ENCODE measurements around the gene RHD. TPM values are rescaled to one million over a fixed set of nuclear protein-coding genes. Genes with fewer than 3 reads are reported as not detected.
"Not testable (repeated sequence)": the region's sequence is repeated elsewhere in the genome, so short reads cannot be mapped to it uniquely, and the experiment has no call there.

RHD gene
- total and polyA plus RNA-seq, 3 donors from 2014 or later = 0.34 to 0.50 (median 0.47) TPM

DNA sequence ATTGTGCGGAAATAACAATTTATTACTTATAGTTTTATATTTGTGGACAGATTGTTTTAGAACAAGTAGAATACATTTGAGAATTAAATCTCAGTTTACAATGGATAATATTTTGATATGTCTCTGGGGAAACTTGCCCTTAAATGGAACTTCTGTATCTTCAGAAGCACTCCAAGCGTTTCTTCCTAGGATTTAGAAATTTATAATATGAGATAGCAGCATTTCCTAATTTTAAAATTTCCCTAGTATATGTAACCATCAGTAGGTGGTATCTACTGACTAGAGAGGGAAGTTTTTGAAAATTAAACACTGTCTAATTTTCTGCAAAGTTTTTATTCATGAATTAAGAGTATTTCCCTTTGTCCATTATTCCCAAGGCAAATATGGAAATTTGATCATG, 21.1 kb downstream of the RHD start:
- H3K4me3 ChIP-seq; H3K9me3 ChIP-seq; H3K27ac ChIP-seq; H3K4me1 ChIP-seq; DNase-seq; intact Hi-C loops (cut with DNase I; ENCODE audit: low total_unique reads); H3K36me3 ChIP-seq (ENCODE audit: low read depth, missing control alignments); H3K27me3 ChIP-seq: not testable (repeated sequence)
- WGBS, 2 donors = 90 to 93% methylated on average over 2 of the region's 2 CpGs

DNA sequence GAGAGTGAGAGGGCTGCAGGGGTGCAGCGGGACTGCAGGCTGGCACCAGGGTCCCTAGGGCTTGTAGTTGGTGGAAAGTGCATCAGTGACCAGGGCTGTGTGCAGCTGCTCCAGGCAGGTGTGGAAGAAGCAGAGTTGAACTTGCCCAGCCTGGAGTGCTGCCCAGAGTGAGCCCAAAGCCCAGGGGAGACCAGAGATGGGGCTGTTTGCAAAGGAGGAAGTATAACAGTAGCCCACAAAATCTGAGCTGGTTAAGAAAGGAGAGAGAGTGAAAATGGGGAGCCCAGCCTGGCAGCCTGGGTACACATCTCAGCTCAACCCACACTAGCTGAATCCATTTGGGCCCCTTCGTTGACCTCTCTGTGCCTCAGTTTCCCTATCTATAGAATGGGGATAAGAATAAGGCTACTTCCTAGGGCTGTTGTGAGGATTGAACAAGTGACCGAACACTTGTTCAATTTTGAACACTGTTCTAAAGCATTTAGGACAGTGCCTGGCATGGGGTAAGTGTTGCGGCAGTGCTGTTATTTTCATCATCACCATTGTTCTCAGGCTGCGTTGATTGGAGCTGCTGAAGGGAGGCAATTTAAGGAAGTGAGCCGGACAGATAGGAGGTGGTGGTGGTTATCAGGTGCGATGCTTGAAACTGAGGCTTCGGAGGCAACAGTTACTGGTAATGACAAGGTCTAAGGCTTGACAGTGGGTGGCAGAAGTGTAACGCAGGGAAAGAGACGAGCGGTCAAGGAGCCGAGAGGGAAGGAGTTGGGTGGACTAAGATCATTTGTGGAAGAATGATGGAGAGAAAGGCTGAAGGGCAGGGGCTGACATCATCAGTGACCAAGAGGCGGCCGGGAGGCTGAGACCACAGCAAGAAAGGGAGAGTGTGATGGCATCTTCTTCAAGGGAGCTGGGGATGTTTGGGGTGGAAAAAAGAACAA, 22.8 kb downstream of the RHD start:
- H3K36me3 ChIP-seq (ENCODE audit: low read depth, missing control alignments); H3K4me1 ChIP-seq; H3K4me3 ChIP-seq; H3K9me3 ChIP-seq; DNase-seq; intact Hi-C loops (cut with DNase I; ENCODE audit: low total_unique reads); H3K27me3 ChIP-seq; H3K27ac ChIP-seq: not testable (repeated sequence)
- WGBS, 2 donors = 80 to 84% methylated on average over 3 to 5 of the region's 14 CpGs

DNA sequence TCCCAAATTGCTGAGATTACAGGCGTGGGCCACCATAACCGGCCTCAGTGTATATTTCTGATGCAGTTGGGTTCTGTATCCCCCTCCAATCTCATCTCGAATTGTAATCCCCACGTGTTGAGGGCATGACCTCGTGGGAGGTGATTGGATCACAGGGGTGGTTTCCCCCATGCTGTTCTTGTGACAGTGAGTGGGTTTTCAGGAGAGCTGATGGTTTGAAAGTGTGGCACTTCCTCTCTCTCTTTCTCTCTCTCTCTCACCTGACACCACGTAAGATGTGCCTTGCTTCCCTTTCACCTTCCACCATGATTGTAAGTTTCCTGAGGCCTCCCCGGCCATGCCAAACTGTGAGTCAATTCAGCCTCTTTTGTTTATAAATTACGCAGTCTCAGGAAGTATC, 24.2 kb downstream of the RHD start:
- intact Hi-C loops (cut with DNase I; ENCODE audit: low total_unique reads); H3K27ac ChIP-seq; H3K4me3 ChIP-seq: not testable (repeated sequence)

GRCh38 chr1:25300729-25301128, 28.4 kb downstream of the RHD start:
- H3K36me3 ChIP-seq (ENCODE audit: low read depth, missing control alignments); DNase-seq; H3K4me3 ChIP-seq; intact Hi-C loops (cut with DNase I; ENCODE audit: low total_unique reads); H3K4me1 ChIP-seq; H3K27ac ChIP-seq; H3K27me3 ChIP-seq; H3K9me3 ChIP-seq: not testable (repeated sequence)
- 87 to 96% methylated on average over 7 to 9 of the region's 9 CpGs for WGBS, 2 donors

More for the DNA sequence above, 24.2 kb downstream of the RHD start:
- WGBS, 2 donors = 80 to 97% methylated on average over 6 to 8 of the region's 8 CpGs
- not testable (repeated sequence) for H3K9me3 ChIP-seq; H3K27me3 ChIP-seq; DNase-seq; H3K4me1 ChIP-seq; H3K36me3 ChIP-seq (ENCODE audit: low read depth, missing control alignments)

DNA sequence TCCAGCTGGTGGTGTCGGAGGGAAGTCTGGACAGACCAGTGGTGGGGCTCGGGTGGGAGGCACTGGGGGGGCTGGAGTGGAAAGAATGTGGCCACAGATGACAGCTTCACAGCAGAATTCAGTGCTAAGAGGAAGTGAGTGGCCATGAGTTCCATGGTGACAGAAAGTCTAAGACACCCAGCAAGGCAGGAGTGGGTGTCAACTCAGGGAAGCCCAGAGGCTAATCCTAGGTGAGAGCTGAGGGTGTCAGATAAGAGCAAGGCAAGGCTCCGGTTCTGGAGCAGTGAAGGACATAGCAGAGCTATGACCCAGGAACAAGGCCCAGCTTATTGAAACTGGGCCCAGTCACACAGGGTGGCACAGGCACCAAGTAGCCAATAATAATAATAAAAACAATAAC, 30.0 kb downstream of the RHD start:
- H3K4me1 ChIP-seq; H3K36me3 ChIP-seq (ENCODE audit: low read depth, missing control alignments); intact Hi-C loops (cut with DNase I; ENCODE audit: low total_unique reads); DNase-seq; H3K9me3 ChIP-seq; H3K27me3 ChIP-seq; H3K4me3 ChIP-seq; H3K27ac ChIP-seq: not testable (repeated sequence)
- WGBS, 2 donors = 84 to 89% methylated on average over 3 of the region's 3 CpGs

- DNase-seq; H3K4me3 ChIP-seq; H3K4me1 ChIP-seq; H3K27me3 ChIP-seq; H3K9me3 ChIP-seq; intact Hi-C loops (cut with DNase I; ENCODE audit: low total_unique reads); H3K27ac ChIP-seq; H3K36me3 ChIP-seq (ENCODE audit: low read depth, missing control alignments): not testable (repeated sequence)
- WGBS, 2 donors = 85 to 92% methylated on average over 4 of the region's 4 CpGs
These were observed 32.6 kb downstream of the RHD start for GRCh38 chr1:25304936-25305335.

- H3K27me3 ChIP-seq; DNase-seq; H3K4me1 ChIP-seq; H3K4me3 ChIP-seq; H3K36me3 ChIP-seq (ENCODE audit: low read depth, missing control alignments); H3K9me3 ChIP-seq; intact Hi-C loops (cut with DNase I; ENCODE audit: low total_unique reads); H3K27ac ChIP-seq: not testable (repeated sequence)
- WGBS, 2 donors = no CpG with 5 or more reads among the region's 1 CpG
These were observed 35.9 kb downstream of the RHD start for GRCh38 chr1:25308168-25308567.

DNA sequence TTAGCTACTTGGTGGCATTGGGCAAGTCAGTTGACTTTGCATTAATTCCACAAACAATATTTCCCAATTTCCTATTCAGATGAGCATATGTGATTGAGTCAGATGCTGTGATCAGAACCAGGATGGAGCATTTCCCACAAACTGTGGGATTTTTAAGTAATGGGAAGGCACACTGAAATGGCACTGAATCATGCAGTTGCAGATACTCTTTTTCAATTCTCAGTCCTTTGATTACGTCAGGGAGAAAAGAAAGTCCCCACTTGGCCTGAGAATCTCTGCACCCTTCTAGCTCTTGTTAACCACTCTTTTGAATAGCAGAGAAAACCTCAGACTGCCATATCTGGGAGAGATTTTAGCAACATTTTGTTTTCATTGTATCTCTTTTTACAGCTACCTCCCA, 36.8 kb downstream of the RHD start:
- H3K27me3 ChIP-seq; DNase-seq; intact Hi-C loops (cut with DNase I; ENCODE audit: low total_unique reads); H3K27ac ChIP-seq; H3K9me3 ChIP-seq; H3K4me1 ChIP-seq; H3K4me3 ChIP-seq; H3K36me3 ChIP-seq (ENCODE audit: low read depth, missing control alignments): not testable (repeated sequence)
- WGBS, 2 donors = 67 to 71% methylated on average over 1 of the region's 1 CpG

- H3K4me3 ChIP-seq; H3K27me3 ChIP-seq; H3K36me3 ChIP-seq (ENCODE audit: low read depth, missing control alignments); H3K27ac ChIP-seq; DNase-seq; intact Hi-C loops (cut with DNase I; ENCODE audit: low total_unique reads); H3K9me3 ChIP-seq; H3K4me1 ChIP-seq: not testable (repeated sequence)
- WGBS, 2 donors = 86 to 94% methylated on average over 1 of the region's 1 CpG
These were observed 37.2 kb downstream of the RHD start for GRCh38 chr1:25309486-25309885.

- H3K27ac ChIP-seq; intact Hi-C loops (cut with DNase I; ENCODE audit: low total_unique reads); H3K4me3 ChIP-seq; H3K36me3 ChIP-seq (ENCODE audit: low read depth, missing control alignments); H3K4me1 ChIP-seq; H3K27me3 ChIP-seq; DNase-seq; H3K9me3 ChIP-seq: not testable (repeated sequence)
These were observed 40.6 kb downstream of the RHD start for GRCh38 chr1:25312806-25313470.

DNA sequence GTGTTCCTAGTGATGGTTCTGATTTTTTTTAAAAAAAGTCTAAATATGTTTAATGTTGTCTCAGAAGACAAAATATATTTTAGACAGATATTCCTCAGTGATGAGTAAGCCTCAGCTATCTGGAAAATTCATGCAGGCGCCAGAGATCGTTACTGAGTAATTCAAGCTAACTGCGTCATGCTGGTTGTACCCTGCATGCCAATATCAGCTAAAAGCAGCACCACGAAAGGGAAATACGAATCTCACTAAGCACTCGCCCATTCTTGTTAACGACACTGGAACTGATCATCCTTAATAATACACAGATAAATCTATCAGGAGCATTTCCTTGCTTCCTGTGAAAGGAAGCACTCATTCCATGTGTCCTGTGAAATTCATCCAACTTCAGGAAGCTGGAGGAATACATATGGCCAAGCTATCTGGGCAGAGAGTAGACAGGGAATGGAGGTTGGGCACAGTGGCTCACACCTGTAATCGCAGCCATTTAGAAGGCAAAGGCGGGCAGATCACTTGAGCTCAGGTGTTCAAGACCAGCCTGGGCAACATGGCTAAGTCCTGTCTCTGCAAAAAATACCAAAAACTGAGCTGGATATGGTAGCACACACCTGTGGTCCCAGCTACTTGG, 48.1 kb downstream of the RHD start:
- H3K27ac ChIP-seq; DNase-seq; intact Hi-C loops (cut with DNase I; ENCODE audit: low total_unique reads): not testable (repeated sequence)

GRCh38 chr1:25322127-25322526, 49.8 kb downstream of the RHD start:
- H3K4me3 ChIP-seq; H3K27ac ChIP-seq; DNase-seq; H3K27me3 ChIP-seq; H3K4me1 ChIP-seq; H3K36me3 ChIP-seq (ENCODE audit: low read depth, missing control alignments); H3K9me3 ChIP-seq; intact Hi-C loops (cut with DNase I; ENCODE audit: low total_unique reads): not testable (repeated sequence)
- 92 to 98% methylated on average over 8 to 9 of the region's 9 CpGs for WGBS, 2 donors

More for the DNA sequence above, 48.1 kb downstream of the RHD start:
- not testable (repeated sequence) for H3K4me3 ChIP-seq; H3K36me3 ChIP-seq (ENCODE audit: low read depth, missing control alignments); H3K4me1 ChIP-seq; H3K9me3 ChIP-seq; H3K27me3 ChIP-seq
- WGBS, 2 donors = 89 to 93% methylated on average over 9 of the region's 9 CpGs

All from testis (tissue), 3 donors.